ENCODE results near the gene TRPM5. TPM values are rescaled to one million over a fixed set of nuclear protein-coding genes. Genes with fewer than 3 reads are reported as not detected.

Gene TRPM5
- total and polyA plus RNA-seq, 2 experiments from 2014 or later: not detected

- Histone ChIP-seq H3K36me3 (ENCODE audit: insufficient read depth) (no peaks in the 10 kb centered on the region), H3K27ac (ENCODE audit: low read depth) (no peak overlapping the region), H4K20me1 (replicated peaks; ENCODE audit: insufficient read depth) (no peaks in the 10 kb centered on the region), H3K79me2 (replicated peaks; ENCODE audit: insufficient read depth) (no peaks in the 10 kb centered on the region), H3K4me2 (no peak overlapping the region), H3K4me1 (ENCODE audit: insufficient read depth) (no peaks in the 10 kb centered on the region; the same call in 1 of the 2 replicates), H3K4me3 (no peak overlapping the region), H2AFZ (no peak overlapping the region), H3F3A (replicated peaks; ENCODE audit: low read depth) (no peaks in the 10 kb centered on the region), H3K9me2 (ENCODE audit: insufficient read depth) (no peaks in the 10 kb centered on the region), H3K27me3 (ENCODE audit: insufficient read depth) (peaks cover 60% of the 10 kb centered on the region)
- ATAC-seq (no peak), DNase-seq (ENCODE audit: low spot score) (no peak)
- no peak for TF ChIP-seq NANOG (IDR thresholded peaks at IDR 0.05; ENCODE audit: borderline replicate concordance)
- no peak for TF ChIP-seq CREB1 (CRISPR knock-in tag; IDR thresholded peaks at IDR 0.05; ENCODE audit: low read depth)
- no peak for TF ChIP-seq ZNF114 (CRISPR knock-in tag; IDR thresholded peaks at IDR 0.05)
- no peak overlapping the region for H3K4me3 Mint-ChIP-seq
- no peaks in the 10 kb centered on the region for H3K9me3 Mint-ChIP-seq
- H3K36me3 Mint-ChIP-seq (ENCODE audit: low read depth): no peaks in the 10 kb centered on the region; the same call in 2 of the 3 replicates
- H3K27ac Mint-ChIP-seq: no peak overlapping the region
- peaks cover 61% of the 10 kb centered on the region for H3K27me3 Mint-ChIP-seq (ENCODE audit: insufficient read depth, low read depth, poor library complexity)
- no peaks in the 10 kb centered on the region; the same call in 2 of the 3 replicates for H3K4me1 Mint-ChIP-seq
These were observed 3.1 kb upstream of the TRPM5 start for GRCh38 chr11:2447253-2447950.

DNA sequence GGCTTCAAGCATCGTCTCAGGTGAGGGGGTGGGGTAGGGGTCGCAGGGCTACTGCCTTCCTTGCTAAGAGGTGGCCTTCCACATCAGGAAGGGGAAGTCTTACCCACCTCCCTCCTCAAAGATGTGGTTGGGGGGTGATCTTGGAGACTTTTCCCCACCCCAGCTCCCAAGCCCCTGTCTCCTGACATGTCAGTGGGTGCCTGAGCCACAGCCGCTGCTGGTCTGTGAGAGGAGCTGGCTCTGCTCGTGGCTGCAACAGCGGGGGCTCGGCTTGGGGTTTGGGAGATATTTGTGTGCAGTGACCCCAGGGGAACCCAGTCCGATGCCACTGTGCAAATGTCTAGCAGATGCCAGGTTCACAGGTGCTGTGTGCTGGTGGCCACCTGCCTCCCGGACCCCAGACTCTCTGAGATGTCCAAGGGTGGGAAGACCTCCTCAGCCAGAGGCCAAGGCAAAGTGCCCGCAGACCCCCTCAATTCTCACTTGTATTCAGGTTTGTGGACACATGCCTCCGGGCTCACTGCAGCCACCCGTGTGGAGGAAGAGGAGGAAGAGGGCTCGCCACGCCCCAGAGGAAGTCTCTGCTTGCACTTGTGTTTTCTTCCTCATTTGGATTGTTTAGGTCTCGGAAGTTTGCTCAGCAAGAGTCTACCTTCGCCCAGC lies 2.4 kb upstream of the TRPM5 start:
- H2AFZ ChIP-seq: no peak overlapping the region
- no peaks in the 10 kb centered on the region; the same call in 2 of the 3 replicates for H3K4me1 Mint-ChIP-seq
- H3K79me2 ChIP-seq (replicated peaks; ENCODE audit: insufficient read depth): no peaks in the 10 kb centered on the region
- H3K27me3 Mint-ChIP-seq (ENCODE audit: insufficient read depth, low read depth, poor library complexity): peaks cover 65% of the 10 kb centered on the region
- H4K20me1 ChIP-seq (replicated peaks; ENCODE audit: insufficient read depth): no peaks in the 10 kb centered on the region
- H3K36me3 Mint-ChIP-seq (ENCODE audit: low read depth): no peaks in the 10 kb centered on the region
- H3F3A ChIP-seq (replicated peaks; ENCODE audit: low read depth): no peaks in the 10 kb centered on the region
- H3K9me3 Mint-ChIP-seq: no peaks in the 10 kb centered on the region
- ATAC-seq (no peak), DNase-seq (ENCODE audit: low spot score) (no peak)
- H3K36me3 ChIP-seq (ENCODE audit: insufficient read depth): no peaks in the 10 kb centered on the region
- no peak overlapping the region for H3K27ac Mint-ChIP-seq
- H3K4me3 ChIP-seq: no peak overlapping the region
- H3K4me2 ChIP-seq: no peak overlapping the region
- TF ChIP-seq, protein P1, sequence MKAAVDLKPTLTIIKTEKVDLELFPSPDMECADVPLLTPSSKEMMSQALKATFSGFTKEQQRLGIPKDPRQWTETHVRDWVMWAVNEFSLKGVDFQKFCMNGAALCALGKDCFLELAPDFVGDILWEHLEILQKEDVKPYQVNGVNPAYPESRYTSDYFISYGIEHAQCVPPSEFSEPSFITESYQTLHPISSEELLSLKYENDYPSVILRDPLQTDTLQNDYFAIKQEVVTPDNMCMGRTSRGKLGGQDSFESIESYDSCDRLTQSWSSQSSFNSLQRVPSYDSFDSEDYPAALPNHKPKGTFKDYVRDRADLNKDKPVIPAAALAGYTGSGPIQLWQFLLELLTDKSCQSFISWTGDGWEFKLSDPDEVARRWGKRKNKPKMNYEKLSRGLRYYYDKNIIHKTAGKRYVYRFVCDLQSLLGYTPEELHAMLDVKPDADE (IDR thresholded peaks at IDR 0.05): no peak
- TF ChIP-seq EZH2phosphoT487 (IDR thresholded peaks at IDR 0.05; ENCODE audit: unreplicated experiment): no peak
- no peaks in the 10 kb centered on the region; the same call in 1 of the 2 replicates for H3K4me1 ChIP-seq (ENCODE audit: insufficient read depth)
- H3K27me3 ChIP-seq (ENCODE audit: insufficient read depth): peaks cover 64% of the 10 kb centered on the region
- no peak overlapping the region for H3K27ac ChIP-seq (ENCODE audit: low read depth)
- H3K4me3 Mint-ChIP-seq: no peak overlapping the region
- no peaks in the 10 kb centered on the region for H3K9me2 ChIP-seq (ENCODE audit: insufficient read depth)

GRCh38 chr11:2445746-2446551 lies 1.6 kb upstream of the TRPM5 start:
- H2AFZ ChIP-seq: peak overlapping the region; percentile 95; the same call in 1 of the 2 replicates
- DNase-seq (ENCODE audit: low spot score): peak; percentile 13
- H3K27ac Mint-ChIP-seq: no peak overlapping the region
- peak overlapping the region; percentile 74 for H3K4me3 Mint-ChIP-seq
- H3K9me3 Mint-ChIP-seq: no peaks in the 10 kb centered on the region
- H3F3A ChIP-seq (replicated peaks; ENCODE audit: low read depth): no peaks in the 10 kb centered on the region
- no peaks in the 10 kb centered on the region for H4K20me1 ChIP-seq (replicated peaks; ENCODE audit: insufficient read depth)
- H3K36me3 ChIP-seq (ENCODE audit: insufficient read depth): no peaks in the 10 kb centered on the region
- H3K27me3 Mint-ChIP-seq (ENCODE audit: insufficient read depth, low read depth, poor library complexity): peaks cover 64% of the 10 kb centered on the region
- H3K4me2 ChIP-seq: peak overlapping the region; percentile 81
- H3K9me2 ChIP-seq (ENCODE audit: insufficient read depth): no peaks in the 10 kb centered on the region
- H3K27ac ChIP-seq (ENCODE audit: low read depth): no peak overlapping the region
- H3K4me1 Mint-ChIP-seq: no peaks in the 10 kb centered on the region; the same call in 2 of the 3 replicates
- no peak for ATAC-seq
- TF ChIP-seq ZNF114 (CRISPR knock-in tag; IDR thresholded peaks at IDR 0.05) (no peak), EZH2 (IDR thresholded peaks at IDR 0.05; ENCODE audit: low read depth, unreplicated experiment) (peak; percentile 5)
- TF ChIP-seq, protein P2, sequence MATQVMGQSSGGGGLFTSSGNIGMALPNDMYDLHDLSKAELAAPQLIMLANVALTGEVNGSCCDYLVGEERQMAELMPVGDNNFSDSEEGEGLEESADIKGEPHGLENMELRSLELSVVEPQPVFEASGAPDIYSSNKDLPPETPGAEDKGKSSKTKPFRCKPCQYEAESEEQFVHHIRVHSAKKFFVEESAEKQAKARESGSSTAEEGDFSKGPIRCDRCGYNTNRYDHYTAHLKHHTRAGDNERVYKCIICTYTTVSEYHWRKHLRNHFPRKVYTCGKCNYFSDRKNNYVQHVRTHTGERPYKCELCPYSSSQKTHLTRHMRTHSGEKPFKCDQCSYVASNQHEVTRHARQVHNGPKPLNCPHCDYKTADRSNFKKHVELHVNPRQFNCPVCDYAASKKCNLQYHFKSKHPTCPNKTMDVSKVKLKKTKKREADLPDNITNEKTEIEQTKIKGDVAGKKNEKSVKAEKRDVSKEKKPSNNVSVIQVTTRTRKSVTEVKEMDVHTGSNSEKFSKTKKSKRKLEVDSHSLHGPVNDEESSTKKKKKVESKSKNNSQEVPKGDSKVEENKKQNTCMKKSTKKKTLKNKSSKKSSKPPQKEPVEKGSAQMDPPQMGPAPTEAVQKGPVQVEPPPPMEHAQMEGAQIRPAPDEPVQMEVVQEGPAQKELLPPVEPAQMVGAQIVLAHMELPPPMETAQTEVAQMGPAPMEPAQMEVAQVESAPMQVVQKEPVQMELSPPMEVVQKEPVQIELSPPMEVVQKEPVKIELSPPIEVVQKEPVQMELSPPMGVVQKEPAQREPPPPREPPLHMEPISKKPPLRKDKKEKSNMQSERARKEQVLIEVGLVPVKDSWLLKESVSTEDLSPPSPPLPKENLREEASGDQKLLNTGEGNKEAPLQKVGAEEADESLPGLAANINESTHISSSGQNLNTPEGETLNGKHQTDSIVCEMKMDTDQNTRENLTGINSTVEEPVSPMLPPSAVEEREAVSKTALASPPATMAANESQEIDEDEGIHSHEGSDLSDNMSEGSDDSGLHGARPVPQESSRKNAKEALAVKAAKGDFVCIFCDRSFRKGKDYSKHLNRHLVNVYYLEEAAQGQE (IDR thresholded peaks at IDR 0.05; ENCODE audit: unreplicated experiment): no peak
- H3K27me3 ChIP-seq (ENCODE audit: insufficient read depth): peaks cover 62% of the 10 kb centered on the region
- no peaks in the 10 kb centered on the region for H3K79me2 ChIP-seq (replicated peaks; ENCODE audit: insufficient read depth)
- no peaks in the 10 kb centered on the region; the same call in 1 of the 2 replicates for H3K4me1 ChIP-seq (ENCODE audit: insufficient read depth)
- peak overlapping the region; percentile 62 for H3K4me3 ChIP-seq
- no peaks in the 10 kb centered on the region for H3K36me3 Mint-ChIP-seq (ENCODE audit: low read depth)

All from GM23338 (cell line).